Measurements from ENCODE around the gene EIF1AD.
A peak's percentile ranks its signal among the peaks of the same experiment; 100 is the strongest.
"Not testable (repeated sequence)": the region's sequence is repeated elsewhere in the genome, so short reads cannot be mapped to it uniquely, and the experiment has no call there.

EIF1AD gene

GRCh38 chr11:66001942-66002647 is at the start of gene EIF1AD, which contains the start of gene BANF1:
Gene EIF1AD, minus strand, starts transcription at chr11:66002157. Its CDS starts 1,768 bp downstream, at chr11:66000389.
Gene BANF1, plus strand, starts transcription at chr11:66002503. Its CDS starts 748 bp downstream, at chr11:66003251.
- peak; percentile 90 to 93 for DNase-seq

- no peak for DNase-seq
These were observed 49.4 kb upstream of the EIF1AD start for GRCh38 chr11:66051371-66051765.

- DNase-seq, result no peak
These were observed 48.7 kb upstream of the EIF1AD start for GRCh38 chr11:66050581-66051231.

GRCh38 chr11:66048547-66049323 is 46.8 kb upstream of the EIF1AD start, which contains the start of gene GAL3ST3:
Gene GAL3ST3, minus strand, starts transcription at chr11:66049161. Its CDS starts 3,746 bp downstream, at chr11:66045415.
- DNase-seq, result no peak

GRCh38 chr11:66047541-66048365 is 45.8 kb upstream of the EIF1AD start:
- DNase-seq, result no peak

- DNase-seq, result no peak
These were observed 44.9 kb upstream of the EIF1AD start for GRCh38 chr11:66046901-66047300.

GRCh38 chr11:66045177-66045639 is 43.3 kb upstream of the EIF1AD start:
- DNase-seq, result peak; percentile 84 to 91

- DNase-seq, result no peak
These were observed 42.8 kb upstream of the EIF1AD start for GRCh38 chr11:66044757-66045156.

GRCh38 chr11:66042996-66043906 is 41.3 kb upstream of the EIF1AD start:
- no peak for DNase-seq

GRCh38 chr11:66042227-66042995 is 40.5 kb upstream of the EIF1AD start:
- DNase-seq, result no peak

- no peak for DNase-seq
These were observed 37.8 kb upstream of the EIF1AD start for GRCh38 chr11:66039765-66040164.

GRCh38 chr11:66037327-66037726 is 35.4 kb upstream of the EIF1AD start:
- no peak for DNase-seq

- no peak for DNase-seq
These were observed 34.4 kb upstream of the EIF1AD start for GRCh38 chr11:66036334-66036710.

GRCh38 chr11:66035653-66036333 is 33.8 kb upstream of the EIF1AD start:
- no peak for DNase-seq

GRCh38 chr11:66032957-66033735 is 31.2 kb upstream of the EIF1AD start:
- no peak for DNase-seq

GRCh38 chr11:66026017-66026529 is 24.1 kb upstream of the EIF1AD start, which contains the start of gene CATSPER1:
Gene CATSPER1, minus strand, starts transcription at chr11:66026479. Its CDS starts 100 bp downstream, at chr11:66026379.
- DNase-seq, result no peak

GRCh38 chr11:66023186-66023440 is 21.2 kb upstream of the EIF1AD start:
- not testable (repeated sequence) for DNase-seq

- peak; percentile 88 to 89 for DNase-seq
These were observed 20.6 kb upstream of the EIF1AD start for GRCh38 chr11:66022401-66023185.
